Glutamatergic neuron (in vitro differentiated cells): Measurements from ENCODE around the gene HS6ST2. TPM values are rescaled to one million over a fixed set of nuclear protein-coding genes. Genes with fewer than 3 reads are reported as not detected.
"Not testable (repeated sequence)": the region's sequence is repeated elsewhere in the genome, so short reads cannot be mapped to it uniquely, and the experiment has no call there.

ENCODE experiments used
- DNase-seq: peaks from one replicate; pipeline ENCODE4 v3.0.0; 2022
- H3K27ac Mint-ChIP-seq: one replicate; pipeline ENCODE4 v1.8.0; 2020; ENCODE audit warnings: mild to moderate bottlenecking, mixed read lengths, inconsistent platforms; ENCODE audit not compliant: unreplicated experiment
- H3K27me3 Mint-ChIP-seq: one replicate; pipeline ENCODE4 v1.8.0; 2020; ENCODE audit warnings: mild to moderate bottlenecking, moderate library complexity, mixed read lengths, inconsistent platforms; ENCODE audit not compliant: unreplicated experiment
- H3K36me3 Mint-ChIP-seq: one replicate; pipeline ENCODE4 v1.8.0; 2020; ENCODE audit warnings: mild to moderate bottlenecking, mixed read lengths, inconsistent platforms; ENCODE audit not compliant: unreplicated experiment
- H3K4me1 Mint-ChIP-seq: one replicate; pipeline ENCODE4 v1.8.0; 2020; ENCODE audit warnings: mild to moderate bottlenecking, low read depth, mixed read lengths, inconsistent platforms; ENCODE audit not compliant: unreplicated experiment
- H3K4me3 Mint-ChIP-seq: one replicate; pipeline ENCODE4 v1.8.0; 2020; ENCODE audit warnings: mild to moderate bottlenecking, mixed read lengths, inconsistent platforms; ENCODE audit not compliant: unreplicated experiment
- H3K9me3 Mint-ChIP-seq: one replicate; pipeline ENCODE4 v1.8.0; 2020; ENCODE audit warnings: mild to moderate bottlenecking, moderate library complexity, mixed read lengths, inconsistent platforms; ENCODE audit not compliant: unreplicated experiment
- CTCF ChIP-seq: fragments of 200-600 bp; sonication (generic); IDR thresholded peaks from one replicate; pipeline ENCODE4 v1.5.0; 2021; ENCODE audit not compliant: partially characterized antibody, unreplicated experiment
- total RNA-seq: library from RNA; stranded (reverse); fragmentation: NEBNext Ultra II Directional; extraction: Animal tissue kit (Norgen Biotek cat#: 25700); gene quantifications from one replicate; pipeline ENCODE4 v1.2.1, GENCODE V29; 2021; ENCODE audit not compliant: unreplicated experiment

HS6ST2 gene
- total RNA-seq, 1 donor from 2014 or later = 2.9 TPM

- DNase-seq = peak; percentile 28
- Mint-ChIP-seq H3K4me3 (peak overlapping the region; percentile 87), H3K27me3 (peaks cover 6% of the 10 kb centered on the region), H3K36me3 (no peaks in the 10 kb centered on the region), H3K9me3 (no peaks in the 10 kb centered on the region), H3K4me1 (no peaks in the 10 kb centered on the region), H3K27ac (no peak overlapping the region)
- TF ChIP-seq CTCF = no peak
Measured at GRCh38 chrX:132956421-132957210, 1.8 kb downstream of the HS6ST2 start.

GRCh38 chrX:132955690-132956089 is 2.7 kb downstream of the HS6ST2 start:
- Mint-ChIP-seq H3K27me3 (peaks cover 6% of the 10 kb centered on the region), H3K9me3 (no peaks in the 10 kb centered on the region), H3K27ac (no peak overlapping the region), H3K4me3 (peak overlapping the region; percentile 87), H3K4me1 (no peaks in the 10 kb centered on the region), H3K36me3 (no peaks in the 10 kb centered on the region)
- no peak for DNase-seq
- no peak for TF ChIP-seq CTCF

- H3K4me3 Mint-ChIP-seq = no peak overlapping the region
- no peaks in the 10 kb centered on the region for H3K36me3 Mint-ChIP-seq
- peaks cover 6% of the 10 kb centered on the region for H3K27me3 Mint-ChIP-seq
- DNase-seq = no peak
- H3K27ac Mint-ChIP-seq = no peak overlapping the region
- TF ChIP-seq CTCF = no peak
- H3K9me3 Mint-ChIP-seq = no peaks in the 10 kb centered on the region
- no peaks in the 10 kb centered on the region for H3K4me1 Mint-ChIP-seq
Measured at GRCh38 chrX:132954323-132954722, 4.1 kb downstream of the HS6ST2 start.

- Mint-ChIP-seq H3K27me3 (peaks cover 3% of the 10 kb centered on the region), H3K27ac (no peak overlapping the region), H3K4me1 (no peaks in the 10 kb centered on the region), H3K9me3 (no peaks in the 10 kb centered on the region), H3K36me3 (no peaks in the 10 kb centered on the region), H3K4me3 (no peak overlapping the region)
- no peak for DNase-seq
- TF ChIP-seq CTCF = no peak
Measured at GRCh38 chrX:132953354-132953753, 5.1 kb downstream of the HS6ST2 start.

- no peaks in the 10 kb centered on the region for H3K4me1 Mint-ChIP-seq
- H3K27ac Mint-ChIP-seq = no peak overlapping the region
- no peak for DNase-seq
Measured at GRCh38 chrX:132948648-132949260, 9.7 kb downstream of the HS6ST2 start.

GRCh38 chrX:132945055-132945599 is 13.3 kb downstream of the HS6ST2 start:
- not testable (repeated sequence) for H3K27ac Mint-ChIP-seq, H3K36me3 Mint-ChIP-seq, H3K27me3 Mint-ChIP-seq, H3K4me1 Mint-ChIP-seq, DNase-seq, H3K4me3 Mint-ChIP-seq, H3K9me3 Mint-ChIP-seq

More at GRCh38 chrX:132948648-132949260, 9.7 kb downstream of the HS6ST2 start:
- no peaks in the 10 kb centered on the region for H3K27me3 Mint-ChIP-seq
- no peaks in the 10 kb centered on the region for H3K9me3 Mint-ChIP-seq
- H3K36me3 Mint-ChIP-seq = no peaks in the 10 kb centered on the region
- H3K4me3 Mint-ChIP-seq = no peak overlapping the region
- peak; percentile 49 for TF ChIP-seq CTCF
